ENCODE measurements around the gene TBL3. TPM values are rescaled to one million over a fixed set of nuclear protein-coding genes. Genes with fewer than 3 reads are reported as not detected.

TBL3 gene
- total and polyA plus RNA-seq, 12 donors, result 18.5 to 71.1 (median 22.3) TPM

- no peak for TF ChIP-seq CTCF (IDR thresholded peaks at IDR 0.05)
- WGBS, 2 donors, result 91 to 92% methylated on average over 15 of the region's 15 CpGs
- Histone ChIP-seq H3K9me3 (no peaks in the 10 kb centered on the region), H3K4me3 (no peak overlapping the region), H3K36me3 (no peaks in the 10 kb centered on the region), H3K27ac (no peak overlapping the region), H3K27me3 (peaks cover 0 to 22% (median 11%) of the 10 kb centered on the region in 7 donors), H3K4me1 (peaks cover 5 to 15% (median 13%) of the 10 kb centered on the region in 9 donors)
- intact Hi-C loops (cut with DNase I), result loop anchor here in 2 of 10 donors (5.0 to 10.0 kb wide), 2 partner anchors 51 to 209 kb away; partner anchors contain the start of gene E4F1 (in 1 of the 2)
- ATAC-seq, result no peak
- DNase-seq, result no peak
These were observed 41.7 kb downstream of the TBL3 start for GRCh38 chr16:2013527-2013926.

GRCh38 chr16:2015117-2015946 is 43.5 kb downstream of the TBL3 start:
- ATAC-seq, result no peak
- peaks cover 14 to 39% (median 29%) of the 10 kb centered on the region in 7 donors for H3K27me3 ChIP-seq
- no peak overlapping the region for H3K27ac ChIP-seq
- TF ChIP-seq CTCF (IDR thresholded peaks at IDR 0.05), result no peak
- DNase-seq, result no peak
- intact Hi-C loops (cut with DNase I), result loop anchor here in 1 of 10 donors (10.0 kb wide), 1 partner anchor 49 kb away; no protein-coding TSS in a partner anchor
- peaks cover 5 to 15% (median 9%) of the 10 kb centered on the region in 9 donors for H3K4me1 ChIP-seq
- no peaks in the 10 kb centered on the region for H3K36me3 ChIP-seq
- H3K4me3 ChIP-seq, result no peak overlapping the region
- no peaks in the 10 kb centered on the region for H3K9me3 ChIP-seq
- 88 to 94% methylated on average over 24 of the region's 24 CpGs for WGBS, 2 donors

GRCh38 chr16:2015947-2016208 is 44.0 kb downstream of the TBL3 start:
- peaks cover 7 to 16% (median 10%) of the 10 kb centered on the region in 9 donors for H3K4me1 ChIP-seq
- WGBS, 2 donors, result 83 to 85% methylated on average over 7 of the region's 7 CpGs
- no peak overlapping the region for H3K27ac ChIP-seq
- H3K4me3 ChIP-seq, result no peak overlapping the region
- H3K9me3 ChIP-seq, result no peaks in the 10 kb centered on the region
- no peaks in the 10 kb centered on the region for H3K36me3 ChIP-seq
- ATAC-seq (no peak), DNase-seq (no peak)
- intact Hi-C loops (cut with DNase I), result loop anchor here in 1 of 10 donors (10.0 kb wide), 1 partner anchor 49 kb away; no protein-coding TSS in a partner anchor
- TF ChIP-seq CTCF (IDR thresholded peaks at IDR 0.05), result no peak
- peaks cover 16 to 45% (median 34%) of the 10 kb centered on the region in 7 donors for H3K27me3 ChIP-seq

GRCh38 chr16:2016407-2016922 is 44.6 kb downstream of the TBL3 start:
- H3K9me3 ChIP-seq, result no peaks in the 10 kb centered on the region
- peak in 2 of 8 donors; percentile 15 for ATAC-seq
- peaks cover 7 to 16% (median 11%) of the 10 kb centered on the region in 9 donors for H3K4me1 ChIP-seq

More at GRCh38 chr16:2016407-2016922, 44.6 kb downstream of the TBL3 start:
- Histone ChIP-seq H3K36me3 (no peaks in the 10 kb centered on the region), H3K27me3 (peaks cover 16 to 51% (median 40%) of the 10 kb centered on the region in 7 donors), H3K27ac (no peak overlapping the region), H3K4me3 (no peak overlapping the region)
- peak in 7 of 9 donors; percentile 28 to 49 (median 32) for TF ChIP-seq CTCF (IDR thresholded peaks at IDR 0.05)
- intact Hi-C loops (cut with DNase I), result loop anchor here in 1 of 10 donors (10.0 kb wide), 1 partner anchor 48 kb away; no protein-coding TSS in a partner anchor
- WGBS, 2 donors, result 32 to 34% methylated on average over 13 of the region's 13 CpGs
- DNase-seq, result peak in 1 of 2 donors; percentile 21
